Activated CD4-positive, alpha-beta T cell treated with anti-CD3 and anti-CD28 coated beads, Interleukin-2, Interleukin-4, amounts not matched to agents 100 ng/mL and 50 ng/mL, durations not matched to agents 16 hours and 8 hours (primary cell): ENCODE data around the gene STK38L.

ENCODE experiments used
- DNase-seq: peaks from one replicate; pipeline ENCODE4 v3.0.0-alpha.2; 2020; ENCODE audit warnings: low spot score

The STK38L gene

GRCh38 chr12:27319848-27320247 is 75.8 kb downstream of the STK38L start:
- no peak for DNase-seq

- no peak for DNase-seq
Measured at GRCh38 chr12:27324530-27324929, 80.4 kb downstream of the STK38L start.

- DNase-seq, result no peak
Measured at GRCh38 chr12:27330846-27331245, 86.8 kb downstream of the STK38L start.

- DNase-seq, result peak; percentile 88
Measured at GRCh38 chr12:27331291-27331926, 87.3 kb downstream of the STK38L start.

GRCh38 chr12:27331927-27332324 is 87.8 kb downstream of the STK38L start:
- no peak for DNase-seq

- no peak for DNase-seq
Measured at GRCh38 chr12:27332407-27332713, 88.3 kb downstream of the STK38L start.

GRCh38 chr12:27332714-27333402 is 88.8 kb downstream of the STK38L start, which contains the start of gene BMAL2:
Gene BMAL2 (plus strand): TSS chr12:27332836. CDS start chr12:27333073, 237 bp downstream.
- peak; percentile 58 for DNase-seq

GRCh38 chr12:27333403-27334009 is 89.4 kb downstream of the STK38L start:
- peak; percentile 40 for DNase-seq

GRCh38 chr12:27334042-27334720 is 90.1 kb downstream of the STK38L start:
- DNase-seq, result no peak

- DNase-seq, result no peak
Measured at GRCh38 chr12:27334721-27335082, 90.6 kb downstream of the STK38L start.

GRCh38 chr12:27335364-27336281 is 91.5 kb downstream of the STK38L start:
- peak; percentile 62 for DNase-seq

- no peak for DNase-seq
Measured at GRCh38 chr12:27336282-27336653, 92.2 kb downstream of the STK38L start.

- no peak for DNase-seq
Measured at GRCh38 chr12:27337376-27337775, 93.3 kb downstream of the STK38L start.

GRCh38 chr12:27338473-27338872 is 94.4 kb downstream of the STK38L start:
- DNase-seq, result no peak

GRCh38 chr12:27340971-27341370 is 96.9 kb downstream of the STK38L start:
- no peak for DNase-seq

- no peak for DNase-seq
Measured at GRCh38 chr12:27342536-27342935, 98.5 kb downstream of the STK38L start.

GRCh38 chr12:27343255-27344000 is 99.3 kb downstream of the STK38L start:
- no peak for DNase-seq

GRCh38 chr12:27344246-27344645 is 100.2 kb downstream of the STK38L start:
- DNase-seq, result no peak

GRCh38 chr12:27344760-27345159 is 100.7 kb downstream of the STK38L start:
- DNase-seq, result no peak

GRCh38 chr12:27345376-27345775 is 101.3 kb downstream of the STK38L start:
- DNase-seq, result no peak

- no peak for DNase-seq
Measured at GRCh38 chr12:27347779-27348178, 103.7 kb downstream of the STK38L start.
